IMR-90 (cell line): ENCODE results near the gene FARS2. TPM values are rescaled to one million over a fixed set of nuclear protein-coding genes. Genes with fewer than 3 reads are reported as not detected.

Experiments used
- ATAC-seq: fragments of 200-7000 bp; cut with Tn5 transposase; 2 replicates; pipeline ENCODE4 v1.9.1; 2020; ENCODE audit warnings: low read depth, mild to moderate bottlenecking, moderate library complexity
- BruUV-seq: library from RNA; stranded (reverse); fragments of 400-500 nt; replicated peaks from 2 replicates; lab custom pipeline; 2021; lab: Mats Ljungman, UMichigan
- CTCF ChIA-PET: fragments of 300-600 bp; formaldehyde crosslinking; extraction: SDS; loops from one replicate; lab custom pipeline; 2021; ENCODE audit warnings: antibody characterized with exemption; lab: Yijun Ruan, JAX
- POLR2A ChIA-PET: fragments of 300-600 bp; sonication (Branson Sonifier 250); formaldehyde crosslinking; loops from one replicate; lab custom pipeline; 2022; ENCODE audit warnings: antibody characterized with exemption; ENCODE audit not compliant: unreplicated experiment; lab: Charles Lee
- DNase-seq: peaks from one replicate; pipeline ENCODE4 v3.0.0; 2013
- H2AFZ ChIP-seq: replicated peaks from 2 replicates; pipeline ENCODE3; 2013; ENCODE audit warnings: low read length, mild to moderate bottlenecking; ENCODE audit not compliant: poor library complexity
- H2AK5ac ChIP-seq: 2 replicates; pipeline ENCODE4 v1.6.1; 2013; ENCODE audit warnings: low read depth, low read length, inconsistent platforms
- H2AK9ac ChIP-seq: replicated peaks from 2 replicates; pipeline ENCODE3; 2013; ENCODE audit warnings: mild to moderate bottlenecking, low read depth, low read length, moderate library complexity; ENCODE audit not compliant: poor library complexity
- H2BK120ac ChIP-seq: 2 replicates; pipeline ENCODE4 v1.6.1; 2013; ENCODE audit warnings: low read depth, low read length, inconsistent platforms
- H2BK15ac ChIP-seq: 3 replicates; pipeline ENCODE4 v1.6.1; 2013; ENCODE audit warnings: low read depth, low read length, inconsistent platforms
- H2BK20ac ChIP-seq: 2 replicates; pipeline ENCODE4 v1.6.1; 2013; ENCODE audit warnings: low read depth, mild to moderate bottlenecking, inconsistent platforms, low read length, moderate library complexity
- H2BK5ac ChIP-seq: 2 replicates; pipeline ENCODE4 v1.6.1; 2013; ENCODE audit warnings: mild to moderate bottlenecking, low read depth, low read length, inconsistent platforms; ENCODE audit not compliant: poor library complexity, severe bottlenecking
- H3K14ac ChIP-seq: replicated peaks from 2 replicates; pipeline ENCODE4 v1.6.1; 2013; ENCODE audit warnings: low read depth, low read length, inconsistent platforms
- H3K18ac ChIP-seq: 2 replicates; pipeline ENCODE4 v1.6.1; 2013; ENCODE audit warnings: low read depth, low read length, control low read depth
- H3K23ac ChIP-seq: 2 replicates; pipeline ENCODE4 v1.6.1; 2013; ENCODE audit warnings: low read depth, low read length, inconsistent platforms
- H3K27ac ChIP-seq: 2 replicates; pipeline ENCODE4 v1.5.1; 2013; ENCODE audit warnings: mild to moderate bottlenecking, control low read depth, low read length; ENCODE audit not compliant: insufficient read depth
- H3K27me3 ChIP-seq: 2 replicates; pipeline ENCODE4 v1.6.1; 2013; ENCODE audit warnings: low read length; ENCODE audit not compliant: control insufficient read depth, insufficient read depth
- H3K36me3 ChIP-seq: 2 replicates; pipeline ENCODE4 v1.6.1; 2013; ENCODE audit warnings: low read length, mixed read lengths; ENCODE audit not compliant: control insufficient read depth, insufficient read depth
- H3K4ac ChIP-seq: 2 replicates; pipeline ENCODE4 v1.6.1; 2013; ENCODE audit warnings: low read depth, low read length, inconsistent platforms
- H3K4me1 ChIP-seq: 2 replicates; pipeline ENCODE4 v1.6.1; 2013; ENCODE audit warnings: low read length, mixed read lengths; ENCODE audit not compliant: control insufficient read depth, insufficient read depth
- H3K4me2 ChIP-seq: 2 replicates; pipeline ENCODE4 v1.6.1; 2013; ENCODE audit warnings: low read depth, mild to moderate bottlenecking, control low read depth, low read length, moderate library complexity
- H3K4me3 ChIP-seq: 2 replicates; pipeline ENCODE4 v1.5.1; 2013; ENCODE audit warnings: low read depth, mild to moderate bottlenecking, control low read depth, low read length, moderate library complexity; ENCODE audit not compliant: insufficient read depth
- H3K56ac ChIP-seq: 2 replicates; pipeline ENCODE4 v1.6.1; 2013; ENCODE audit warnings: low read length, inconsistent platforms; ENCODE audit not compliant: insufficient read depth; ENCODE audit errors: extremely low read depth
- H3K79me1 ChIP-seq, 2 experiments: 2 replicates each; pipeline ENCODE4 v1.6.1; 2013; ENCODE audit warnings: low read length in 2 of 2, inconsistent platforms in 1 of 2, low read depth in 1 of 2
- H3K9ac ChIP-seq: 2 replicates; pipeline ENCODE4 v1.6.1; 2013; ENCODE audit warnings: low read depth, low read length, control low read depth
- H3K9me1 ChIP-seq: 2 replicates; pipeline ENCODE4 v1.6.1; 2013; ENCODE audit warnings: low read length, inconsistent platforms; ENCODE audit not compliant: insufficient read depth
- H3K9me3 ChIP-seq: 2 replicates; pipeline ENCODE4 v1.6.1; 2013; ENCODE audit warnings: low read length; ENCODE audit not compliant: control insufficient read depth, insufficient read depth
- H4K20me1 ChIP-seq: 2 replicates; pipeline ENCODE4 v1.6.1; 2013; ENCODE audit warnings: low read length, inconsistent platforms; ENCODE audit not compliant: insufficient read depth
- H4K5ac ChIP-seq: 2 replicates; pipeline ENCODE4 v1.6.1; 2013; ENCODE audit warnings: mild to moderate bottlenecking, low read depth, low read length, control low read depth
- H4K8ac ChIP-seq, 2 experiments: 2 replicates each; pipeline ENCODE4 v1.6.1; 2013; ENCODE audit warnings: low read depth in 2 of 2, low read length in 2 of 2, control low read depth in 1 of 2, inconsistent platforms in 1 of 2
- H4K91ac ChIP-seq: 2 replicates; pipeline ENCODE4 v1.6.1; 2013; ENCODE audit warnings: low read depth, low read length, inconsistent platforms; ENCODE audit not compliant: insufficient read depth
- SMC3 ChIP-seq: fragments of 150-350 bp; IDR thresholded peaks from 2 replicates; pipeline ENCODE4 v1.6.1; 2016; ENCODE audit warnings: low read depth, mild to moderate bottlenecking, antibody characterized with exemption, low read length, moderate library complexity
- WGBS, 2 experiments: methylation state at CpG; one replicate each; pipeline versions ENCODE4 v1.1.5 to v1.1.7; 2013; ENCODE audit warnings: missing lambda C conversion rate in 2 of 2; ENCODE audit not compliant: insufficient read length in 1 of 2; ENCODE audit errors: extremely low coverage in 2 of 2; 5-methylcytosine and 5-hydroxymethylcytosine counted together
- dilution Hi-C: fragments of 300-500 bp; cut with HindIII; formaldehyde crosslinking; loops from one replicate; pipeline ENCODE4 v1.14.3; 2018; ENCODE audit warnings: low sequenced_read_pairs; ENCODE audit not compliant: unreplicated experiment
- in situ Hi-C: fragments of 300-500 bp; cut with MboI; formaldehyde crosslinking; loops from 3 replicates; pipeline ENCODE4 v1.14.3; 2019; ENCODE audit warnings: low sequenced_read_pairs, inconsistent platforms, mixed read lengths
- intact Hi-C: fragments of 100-400 bp; cut with micrococcal nuclease; formaldehyde crosslinking; loops from 2 replicates; pipeline ENCODE4 v1.10.0; 2022
- polyA plus RNA-seq, 3 experiments: library from polyadenylated mRNA; depleted of rRNA; stranded (reverse); fragments of >200 nt; gene quantifications; 2 replicates each; pipeline ENCODE4 v1.2.3, GENCODE V29; 2012; ENCODE audit warnings: low replicate concordance in 1 of 3
- total RNA-seq: library from RNA; depleted of rRNA; stranded (reverse); fragments of >200 nt; gene quantifications from 2 replicates; pipeline ENCODE4 v1.2.3, GENCODE V29; 2012

FARS2 gene
- total and polyA plus RNA-seq, 2 of the 4 experiments (the other 2 are of a cell fraction), result 12.1 to 28.9 TPM

DNA sequence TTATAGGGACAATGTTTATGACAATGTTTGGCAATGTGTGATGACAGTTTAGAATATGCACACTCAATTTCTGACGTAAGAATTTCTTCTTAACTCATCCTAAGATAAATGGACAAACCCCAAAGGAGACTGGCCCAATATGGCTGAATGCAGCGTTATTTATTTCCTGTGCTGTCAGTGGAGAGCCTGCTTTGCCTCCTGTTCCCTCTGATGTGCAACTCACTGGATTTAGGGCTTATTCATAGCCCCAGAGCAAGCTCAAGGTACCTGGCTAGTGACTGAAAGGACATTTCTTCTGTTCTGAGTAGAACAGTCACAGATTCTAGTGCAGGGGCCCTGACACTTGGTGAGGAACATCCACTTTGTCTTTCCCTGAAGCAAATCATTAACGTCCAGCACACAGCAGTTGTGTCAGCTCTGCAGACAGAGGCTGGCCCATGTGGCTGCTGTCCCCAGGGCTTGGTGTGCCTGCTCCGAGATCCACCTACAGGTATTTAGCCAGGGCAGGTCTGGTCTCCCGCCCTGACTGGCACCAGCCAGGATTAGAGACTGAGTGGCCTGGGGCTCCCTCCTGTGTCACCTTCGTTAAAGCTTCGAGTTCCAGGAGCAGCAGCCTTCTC is 64.8 kb downstream of the FARS2 start:
- Histone ChIP-seq H3K18ac (no peak overlapping the region), H3K14ac (no peak overlapping the region), H3K36me3 (no peaks in the 10 kb centered on the region), H3K27me3 (no peaks in the 10 kb centered on the region), H4K8ac (no peak overlapping the region), H3K4me1 (no peaks in the 10 kb centered on the region), H2BK15ac (no peak overlapping the region), H3K9me1 (no peaks in the 10 kb centered on the region), H3K4ac (no peak overlapping the region), H2BK5ac (no peak overlapping the region), H3K27ac (no peak overlapping the region), H3K9me3 (peaks cover 2% of the 10 kb centered on the region), H3K79me1 (peaks cover under 1 to 4% of the 10 kb centered on the region in 2 experiments; a peak in 1 of 4 replicates), H2AK5ac (no peak overlapping the region), H3K4me3 (no peak overlapping the region), H3K56ac (no peak overlapping the region), H3K9ac (no peak overlapping the region), H2AK9ac (no peak overlapping the region), H4K5ac (no peak overlapping the region), H3K23ac (no peak overlapping the region), H4K91ac (no peak overlapping the region), H3K4me2 (no peak overlapping the region), H2BK120ac (no peak overlapping the region), H2BK20ac (no peak overlapping the region), H4K20me1 (no peaks in the 10 kb centered on the region; the same call in 1 of the 2 replicates), H2AFZ (no peak overlapping the region)
- DNase-seq (no peak), ATAC-seq (no peak)
- no TSS peak for BruUV-seq
- no CpG with 5 or more reads among the region's 7 CpGs for whole genome bisulfite sequencing, 2 experiments
- CTCF ChIA-PET, result no interaction called here
- in situ Hi-C loops (no loop called here), dilution Hi-C loops (no loop called here), intact Hi-C loops (no loop called here)
- no peak for TF ChIP-seq SMC3
- POLR2A ChIA-PET, result no interaction called here
